Activated CD4-positive, alpha-beta T cell treated with anti-CD3 and anti-CD28 coated beads, Interleukin-2, Interleukin-4, amounts not matched to agents 100 ng/mL and 50 ng/mL, durations not matched to agents 16 hours and 8 hours (primary cell): ENCODE data around the gene MOGAT2.

Experiments used
- DNase-seq: peaks from one replicate; pipeline ENCODE4 v3.0.0-alpha.2; 2020; ENCODE audit warnings: low spot score

Gene MOGAT2

DNA sequence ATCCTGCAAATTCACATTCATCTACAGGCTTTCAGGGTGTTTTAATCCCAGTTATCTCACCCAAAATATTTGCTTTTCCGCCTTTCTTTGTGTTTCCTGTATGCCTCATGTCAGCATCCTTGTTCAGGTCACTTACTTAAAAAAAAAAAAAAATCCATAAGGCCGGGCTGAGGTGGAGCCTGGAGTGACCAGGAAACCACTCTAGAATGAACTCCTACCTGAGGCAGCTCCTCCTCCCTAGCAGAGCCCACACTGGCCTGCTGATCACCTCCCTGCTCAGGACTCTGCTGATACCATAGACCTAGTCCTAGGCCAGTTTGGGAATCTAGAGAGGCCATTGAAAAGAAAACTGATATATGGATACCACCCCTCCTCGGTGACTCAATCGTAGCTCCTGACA, 42.2 kb downstream of the MOGAT2 start:
- no peak for DNase-seq

DNA sequence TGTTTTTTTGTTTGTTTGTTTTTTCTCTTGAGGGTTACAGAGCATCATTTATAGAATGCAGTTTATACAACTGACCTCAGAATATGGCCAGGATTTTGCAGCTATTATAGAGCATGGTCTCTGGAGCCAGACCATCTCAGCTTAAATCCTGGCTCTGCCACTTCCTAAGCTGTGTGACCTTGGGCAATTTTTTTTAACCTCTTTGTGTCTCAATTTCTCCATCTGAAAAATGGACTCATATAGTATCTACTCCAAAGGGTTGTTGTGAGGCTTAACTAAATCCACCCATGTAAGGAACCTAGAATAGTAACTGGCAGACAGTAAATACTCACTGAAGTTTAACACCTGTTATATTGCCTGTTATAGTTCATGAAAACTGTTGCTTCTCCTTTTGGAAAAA, 42.6 kb downstream of the MOGAT2 start:
- no peak for DNase-seq

DNA sequence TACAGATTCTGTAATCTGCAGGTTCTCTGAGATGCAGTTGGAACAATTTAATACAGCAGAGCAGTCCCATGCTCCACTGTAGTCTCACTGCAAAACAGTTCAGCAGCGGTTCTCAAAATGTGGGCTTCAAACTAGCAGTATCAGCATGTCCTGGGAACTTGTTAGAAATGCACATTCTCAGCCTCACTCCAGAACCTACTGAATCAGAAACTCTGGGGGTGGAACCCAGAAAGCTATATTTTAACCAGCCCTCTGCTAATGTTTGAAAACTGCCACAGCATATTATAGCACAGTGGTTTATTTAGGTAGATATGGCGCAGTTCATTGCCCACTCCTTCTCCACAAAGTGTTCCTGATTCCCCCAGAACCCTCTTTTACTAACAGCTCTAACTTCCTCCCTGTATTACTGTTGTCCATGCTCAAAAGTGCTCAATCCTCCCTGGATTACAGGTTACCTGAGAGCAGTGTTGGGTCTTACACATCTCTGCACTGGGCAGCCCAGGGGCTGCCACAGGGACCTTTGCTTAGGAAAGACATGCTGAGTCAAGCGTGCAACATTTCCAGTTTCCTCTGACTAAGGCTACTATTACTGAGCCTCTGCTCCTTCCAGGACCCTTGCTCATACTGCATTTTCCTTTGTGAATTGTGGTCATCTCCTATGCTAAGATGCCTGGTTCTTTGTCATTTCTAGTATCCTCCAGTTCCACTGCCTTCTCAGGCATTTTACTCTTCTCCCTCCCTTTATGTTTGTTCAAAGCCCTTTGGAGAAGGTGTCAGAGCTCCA, 43.3 kb downstream of the MOGAT2 start:
- no peak for DNase-seq

DNA sequence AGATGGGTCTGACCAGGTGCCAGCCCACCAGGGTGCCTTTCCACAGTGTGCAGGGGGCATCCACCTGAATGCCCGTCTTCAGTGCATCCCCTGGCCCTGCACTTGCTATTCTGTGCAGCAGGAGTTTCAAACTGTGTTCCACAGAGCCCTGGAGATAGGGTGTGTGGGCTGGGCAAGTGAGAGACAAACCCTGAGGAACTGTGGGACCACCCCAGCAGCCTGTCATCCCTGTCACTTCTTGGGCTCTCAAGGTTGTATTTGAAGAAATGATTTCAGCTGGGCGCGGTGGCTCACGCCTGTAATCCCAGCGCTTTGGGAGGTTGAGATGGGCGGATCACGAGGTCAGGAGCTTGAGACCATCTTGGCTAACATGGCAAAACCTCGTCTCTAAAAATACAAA, 44.5 kb downstream of the MOGAT2 start:
- no peak for DNase-seq

DNA sequence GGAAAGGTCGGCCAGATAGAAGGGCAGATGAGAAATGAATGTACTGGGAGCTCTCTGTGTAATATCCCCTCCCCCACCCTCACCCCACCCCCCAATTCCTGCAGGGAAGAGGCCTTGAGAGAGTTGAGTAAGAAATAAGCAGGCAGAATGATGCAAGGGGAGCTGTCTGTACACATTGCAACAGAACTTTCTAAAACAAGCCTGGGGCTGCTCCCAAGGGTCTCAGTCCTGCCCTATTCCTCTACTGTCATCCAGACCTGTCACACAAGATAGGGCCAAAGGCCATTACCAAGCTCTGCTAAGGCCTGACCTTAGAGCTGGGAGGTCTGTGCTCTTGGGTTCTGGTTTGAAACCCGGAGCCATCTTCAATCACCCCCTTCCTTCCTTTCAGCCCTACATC, 45.2 kb downstream of the MOGAT2 start:
- no peak for DNase-seq

DNA sequence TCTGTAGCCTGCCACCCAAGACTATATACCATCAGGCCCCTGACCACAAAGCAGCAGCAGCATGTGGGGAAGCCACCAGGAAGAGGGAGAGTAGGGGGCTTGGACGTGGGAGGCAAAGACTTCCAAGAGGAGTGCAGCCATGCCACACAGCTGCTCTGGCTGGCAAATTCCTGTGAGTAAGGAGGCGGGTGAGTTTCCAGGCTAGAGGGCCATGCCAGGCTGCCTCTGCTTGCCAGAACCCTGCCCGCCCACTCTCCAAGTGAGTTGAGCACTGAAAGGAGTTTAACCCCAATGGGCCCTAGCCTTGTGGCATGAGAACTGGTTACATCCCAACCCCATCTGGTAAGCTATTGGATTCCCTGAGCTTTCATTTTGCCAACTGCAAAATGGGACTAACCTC, 46.2 kb downstream of the MOGAT2 start:
- DNase-seq = no peak

DNA sequence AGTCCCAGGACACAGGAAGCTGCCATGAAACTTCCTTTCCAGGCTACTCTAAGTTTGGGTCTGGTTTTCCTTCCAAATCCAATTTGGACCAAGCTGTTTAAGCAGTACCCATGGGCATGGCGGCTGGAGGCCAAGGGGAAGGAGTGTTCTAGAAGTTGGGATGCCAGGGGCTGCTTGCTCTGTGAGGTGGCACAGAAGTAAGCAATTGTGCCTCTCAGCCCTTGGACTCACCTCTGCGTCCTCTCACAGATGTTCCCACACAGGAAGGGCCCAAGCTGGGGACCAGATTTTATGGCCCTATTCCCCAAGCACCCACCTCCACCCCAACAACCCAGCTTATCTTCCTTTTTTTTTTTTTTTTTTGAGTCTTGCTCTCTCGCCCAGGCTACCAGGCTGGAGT, 47.5 kb downstream of the MOGAT2 start:
- DNase-seq = no peak

DNA sequence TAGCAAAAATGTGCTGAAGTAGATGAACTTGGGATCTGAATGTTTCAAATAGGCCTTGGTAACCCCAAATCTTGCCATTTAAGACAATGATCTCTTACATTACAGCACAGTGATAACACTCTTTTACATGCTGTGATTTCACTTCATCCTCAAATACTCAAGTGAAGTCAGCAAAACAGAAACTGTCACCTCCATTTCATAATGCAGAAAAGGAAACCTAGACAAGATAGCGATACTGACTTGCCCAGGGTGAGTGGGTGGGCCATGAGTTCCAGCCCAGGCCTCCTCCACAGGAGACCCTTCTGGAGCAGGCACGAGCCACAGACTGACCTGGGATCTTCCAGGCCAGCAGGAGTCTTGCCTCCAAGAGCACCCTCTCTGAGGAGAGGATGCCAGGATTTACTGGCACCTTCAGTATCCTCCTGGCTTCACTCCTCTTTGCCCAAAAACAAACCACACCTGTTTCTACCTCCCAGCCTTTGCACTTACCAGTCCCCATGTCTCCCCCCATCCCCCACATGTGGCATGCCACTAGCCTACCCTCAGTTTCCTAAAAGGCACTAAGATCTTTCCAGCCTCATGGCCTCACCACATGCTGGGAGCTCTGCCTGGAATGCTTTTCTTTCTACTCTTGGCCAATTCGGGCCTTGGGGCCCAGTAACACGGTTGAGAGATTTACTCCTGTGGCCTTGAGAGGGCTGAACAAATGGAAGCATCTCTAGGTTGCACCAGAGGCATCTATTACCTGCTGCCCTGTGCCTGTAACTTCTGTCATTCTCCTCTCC, 49.0 kb downstream of the MOGAT2 start:
- peak; percentile 21 for DNase-seq

DNA sequence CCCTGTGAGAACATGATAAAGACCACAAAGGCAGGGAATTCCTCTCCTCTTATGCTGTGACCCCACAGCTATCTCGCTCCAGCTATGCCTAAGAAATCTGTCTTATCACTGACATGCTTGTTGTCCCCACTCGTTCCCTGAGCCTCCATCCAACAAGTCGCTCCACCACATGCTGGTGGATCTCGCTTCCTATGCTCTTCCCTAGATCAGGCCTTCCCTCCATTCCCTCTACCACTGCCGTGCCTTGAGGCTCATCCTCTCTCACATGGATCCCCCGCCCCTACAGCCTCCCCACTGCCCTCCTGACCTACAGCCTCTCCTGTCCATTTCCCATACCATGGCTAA, 49.6 kb downstream of the MOGAT2 start:
- no peak for DNase-seq

DNA sequence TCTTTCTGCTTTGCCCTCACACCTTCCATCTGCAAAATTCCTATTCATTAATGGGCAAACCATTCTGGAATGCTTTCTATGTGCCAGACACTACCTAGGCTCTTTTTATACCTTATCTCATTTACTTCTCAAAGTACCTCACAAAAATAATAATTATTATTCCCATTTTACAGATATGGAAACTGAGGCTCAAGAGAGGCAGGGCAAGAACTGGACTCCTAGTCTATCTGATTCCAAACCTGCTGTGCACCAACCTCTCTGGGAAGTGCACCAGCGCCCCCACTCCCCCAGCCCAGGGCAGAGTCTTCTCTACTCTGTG, 50.1 kb downstream of the MOGAT2 start:
- DNase-seq = no peak

DNA sequence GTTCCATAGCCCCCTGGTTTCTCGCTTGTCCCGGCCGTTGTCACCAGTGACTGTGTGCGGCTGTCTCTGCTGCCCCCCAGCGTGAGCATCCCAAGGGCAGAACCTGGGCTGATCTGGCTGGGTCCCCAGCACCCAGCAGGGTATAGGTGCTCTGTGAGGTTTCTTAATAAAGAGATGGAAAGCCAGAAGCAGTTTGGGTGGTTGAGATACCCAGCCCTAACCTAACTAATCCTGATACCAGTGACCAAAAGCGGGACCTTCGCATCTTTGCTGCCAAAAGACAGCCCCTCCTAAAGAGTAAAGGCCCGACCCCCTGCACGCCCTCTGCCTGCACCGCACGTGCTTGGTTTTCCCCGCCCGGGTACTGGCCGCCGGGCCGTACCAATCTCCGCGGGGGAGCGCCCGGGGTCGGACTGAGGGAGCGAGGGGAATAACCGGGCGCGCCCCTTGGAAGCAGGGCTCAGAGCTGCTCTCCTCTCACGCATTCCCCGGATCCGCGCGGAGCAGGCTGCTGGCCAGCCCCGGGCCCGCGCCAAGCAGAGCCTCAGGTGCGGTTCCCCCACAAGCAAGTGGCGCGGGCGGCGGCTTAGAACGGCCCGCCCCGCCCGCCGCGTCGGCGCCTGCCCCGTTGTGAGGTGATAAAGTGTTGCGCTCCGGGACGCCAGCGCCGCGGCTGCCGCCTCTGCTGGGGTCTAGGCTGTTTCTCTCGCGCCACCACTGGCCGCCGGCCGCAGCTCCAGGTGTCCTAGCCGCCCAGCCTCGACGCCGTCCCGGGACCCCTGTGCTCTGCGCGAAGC, 50.7 kb downstream of the MOGAT2 start, which contains the start of gene DGAT2:
Gene DGAT2 (plus strand): TSS at position 667 of the 797 bp plus-strand sequence. CDS start 214 bp downstream, outside the sequence.
- peak; percentile 71 for DNase-seq

DNA sequence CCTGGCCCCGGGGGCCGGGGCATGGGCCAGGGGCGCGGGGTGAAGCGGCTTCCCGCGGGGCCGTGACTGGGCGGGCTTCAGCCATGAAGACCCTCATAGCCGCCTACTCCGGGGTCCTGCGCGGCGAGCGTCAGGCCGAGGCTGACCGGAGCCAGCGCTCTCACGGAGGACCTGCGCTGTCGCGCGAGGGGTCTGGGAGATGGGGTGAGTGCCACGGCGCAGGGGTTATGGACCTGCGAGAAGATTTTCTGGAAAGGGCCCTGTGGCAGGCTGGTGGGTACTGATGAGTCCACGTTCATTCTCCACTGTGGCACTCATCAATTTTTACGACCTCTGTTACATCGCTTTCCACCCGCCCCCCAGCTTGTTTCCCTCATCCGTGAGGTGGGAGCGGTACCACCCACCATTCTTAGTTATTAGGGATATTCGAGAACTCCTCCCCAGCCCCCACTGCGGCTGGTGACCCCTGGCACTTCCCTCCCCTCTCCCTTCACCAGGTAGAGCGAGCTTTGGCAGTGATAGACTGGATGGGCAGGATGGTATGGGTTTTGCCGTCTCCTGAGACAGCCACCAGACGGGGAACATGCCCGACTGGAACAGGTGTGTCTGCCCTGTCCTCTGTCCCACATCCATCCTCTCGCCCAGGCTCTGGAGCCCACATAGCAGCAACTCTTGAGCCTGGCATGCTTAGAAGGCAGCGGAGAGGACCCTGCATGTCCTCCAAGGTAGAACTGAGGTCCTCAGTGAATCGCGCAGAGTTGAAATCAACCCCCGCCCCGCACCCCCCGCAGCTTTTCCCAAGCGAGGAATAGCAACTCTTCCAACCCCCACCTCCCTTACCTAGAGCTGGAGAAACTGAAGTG, 51.5 kb downstream of the MOGAT2 start:
- no peak for DNase-seq

DNA sequence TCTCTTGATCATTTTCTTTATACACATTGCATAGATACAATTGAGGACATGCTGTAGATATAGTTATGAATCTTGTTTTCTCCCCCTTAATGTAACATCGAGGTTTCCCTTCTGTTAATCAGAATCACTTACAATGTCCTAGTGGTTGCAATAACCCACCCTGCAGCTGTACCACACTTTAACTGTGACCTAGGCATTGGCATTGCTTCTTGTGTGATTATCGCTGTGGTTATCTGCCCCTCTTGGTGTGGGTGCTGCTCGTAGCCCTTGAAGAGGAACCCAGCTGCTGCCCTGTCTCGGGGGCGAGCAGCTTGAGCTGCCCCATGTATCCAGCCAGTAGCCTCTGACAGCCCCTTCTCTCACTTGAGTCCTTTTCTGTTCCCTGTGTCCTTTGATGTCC, 52.5 kb downstream of the MOGAT2 start:
- no peak for DNase-seq

DNA sequence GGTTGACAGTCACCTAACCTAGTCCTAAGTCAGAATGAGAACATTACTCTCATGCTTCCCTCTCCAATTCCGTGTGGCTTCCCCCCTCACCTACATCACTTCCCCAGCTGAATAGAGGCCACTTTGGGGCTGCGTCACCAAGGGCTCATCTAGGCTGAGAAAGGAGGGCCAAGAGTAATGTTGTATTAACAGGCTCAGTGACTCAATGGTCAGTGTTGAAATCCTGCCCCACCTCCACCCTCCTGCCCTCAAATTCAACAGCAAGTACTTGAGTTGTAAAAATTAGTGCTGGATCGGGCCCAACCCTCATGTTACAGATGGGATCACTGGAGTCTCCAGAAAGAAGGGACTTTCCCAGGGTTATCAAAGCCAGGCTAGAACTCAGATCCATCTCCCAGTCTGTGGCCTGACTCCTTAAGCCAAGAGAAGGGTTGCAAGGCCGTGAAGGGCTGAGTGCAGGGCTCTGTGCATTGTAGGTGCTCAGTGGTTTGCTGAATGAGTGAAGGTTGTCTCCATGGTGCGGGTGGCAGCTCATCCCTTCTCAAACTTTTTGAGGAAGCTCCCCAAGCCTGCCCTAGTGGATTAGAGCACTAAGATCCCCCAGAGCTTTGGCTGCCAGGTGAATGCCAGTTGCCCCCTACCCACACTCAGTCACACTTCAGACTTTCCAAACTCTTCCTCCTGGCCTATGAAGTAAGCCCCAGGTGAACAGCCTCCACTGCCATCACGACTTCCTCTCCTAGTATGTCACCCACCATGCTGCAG, 54.2 kb downstream of the MOGAT2 start:
- no peak for DNase-seq

DNA sequence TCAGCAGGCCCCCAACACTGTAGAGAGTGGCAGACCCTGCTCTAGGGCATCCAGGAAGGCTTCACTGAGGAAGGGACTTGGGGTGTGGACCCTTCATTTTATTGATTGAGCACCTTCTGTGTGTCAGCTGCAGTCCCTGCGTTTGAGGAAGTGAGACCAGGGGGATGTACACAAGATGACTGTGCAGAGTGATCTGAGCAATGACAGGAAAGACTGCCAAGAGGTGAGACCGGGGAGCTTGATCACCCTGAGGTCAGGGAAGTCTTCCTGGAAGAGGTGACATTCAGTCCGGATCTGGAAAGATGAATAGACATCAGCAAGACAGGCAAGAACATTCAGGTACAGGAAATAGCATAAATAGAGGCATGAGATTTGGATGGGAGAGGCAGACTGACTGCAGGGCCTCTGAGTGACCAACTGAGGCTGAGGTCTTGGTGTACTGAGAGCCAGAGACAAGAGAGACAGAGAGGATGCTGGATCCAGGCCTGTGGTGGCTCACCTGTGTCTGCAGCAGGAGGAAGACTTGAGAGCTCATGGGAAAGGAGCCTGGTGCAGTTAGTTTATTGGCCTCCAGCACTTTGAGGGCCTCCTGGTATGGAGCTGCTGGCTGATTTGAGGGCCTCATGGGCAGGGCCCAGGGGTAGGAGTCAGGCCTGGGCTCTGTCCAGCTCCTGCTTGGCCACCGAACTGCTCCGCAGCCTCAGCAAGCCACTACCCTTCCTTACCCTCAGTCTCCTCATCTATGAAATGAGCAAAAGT, 56.1 kb downstream of the MOGAT2 start:
- DNase-seq = peak; percentile 76

DNA sequence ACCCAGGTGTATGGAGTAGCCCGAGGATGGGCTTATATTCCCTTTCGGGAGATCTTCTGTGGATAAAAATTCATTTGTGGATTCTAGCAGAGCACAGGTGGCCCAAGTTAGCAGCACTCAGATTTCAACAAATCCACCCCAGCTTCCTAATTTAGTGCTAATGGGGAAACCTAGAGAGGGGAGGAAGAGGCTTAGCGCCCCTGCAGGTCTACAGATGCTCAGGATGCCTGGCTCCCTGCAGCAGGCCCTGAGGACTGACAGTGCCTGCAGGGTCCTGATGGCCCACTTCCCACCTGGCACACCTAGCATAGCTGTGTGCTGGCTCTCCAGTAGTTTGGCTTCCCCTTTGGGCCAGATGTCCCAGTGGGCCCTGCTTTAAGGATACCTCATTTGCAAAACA, 57.4 kb downstream of the MOGAT2 start:
- no peak for DNase-seq

DNA sequence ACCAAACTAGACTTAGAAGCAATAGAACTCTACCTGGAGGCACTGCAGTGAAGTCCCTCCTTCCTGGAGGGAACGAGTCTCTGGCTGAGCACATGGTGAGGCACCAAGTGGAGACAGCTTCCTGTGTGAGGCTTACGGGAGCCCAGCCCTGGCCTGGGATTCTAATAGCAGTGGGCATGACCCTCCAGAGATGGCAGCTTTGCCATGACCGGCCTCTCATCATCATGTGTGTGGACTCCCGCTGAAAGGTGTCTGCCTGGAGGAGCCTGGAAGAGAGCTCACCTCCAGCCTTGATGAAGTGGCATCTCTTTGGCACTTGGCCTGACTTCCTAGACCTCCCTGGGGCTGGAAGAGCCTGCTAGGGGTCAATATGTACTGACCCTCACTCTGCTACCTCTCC, 58.9 kb downstream of the MOGAT2 start:
- no peak for DNase-seq

DNA sequence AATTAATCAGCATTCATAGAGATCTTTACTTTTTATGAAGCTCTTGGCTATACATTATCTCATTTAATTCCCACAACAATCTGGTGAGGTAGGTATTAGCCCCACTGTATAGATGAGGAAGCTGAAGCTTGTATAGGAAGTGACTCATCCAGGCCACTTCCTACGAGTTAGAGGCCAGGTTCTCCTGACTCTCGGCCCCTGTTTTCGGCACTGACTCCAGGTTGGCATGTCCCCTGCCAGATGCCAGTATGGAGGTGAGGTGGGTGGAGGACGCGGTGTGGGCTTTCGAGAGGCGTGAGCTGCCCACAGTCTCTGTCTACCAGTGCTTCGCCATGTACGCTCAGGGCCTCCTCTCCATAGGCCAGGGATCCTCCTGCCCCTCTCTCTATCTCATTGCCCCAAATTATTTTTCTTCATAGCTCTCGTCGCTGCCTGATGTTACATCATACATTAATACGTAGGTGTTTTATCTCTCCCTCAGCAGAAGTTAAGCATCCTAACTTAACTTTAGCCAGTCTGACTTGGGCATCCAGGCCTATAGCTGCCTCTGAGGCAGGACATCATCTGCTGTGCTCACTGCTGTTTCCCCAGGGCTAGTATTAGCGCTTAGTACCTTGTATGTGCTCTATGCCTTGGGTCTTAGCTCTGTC, 59.9 kb downstream of the MOGAT2 start:
- DNase-seq = peak; percentile 32

DNA sequence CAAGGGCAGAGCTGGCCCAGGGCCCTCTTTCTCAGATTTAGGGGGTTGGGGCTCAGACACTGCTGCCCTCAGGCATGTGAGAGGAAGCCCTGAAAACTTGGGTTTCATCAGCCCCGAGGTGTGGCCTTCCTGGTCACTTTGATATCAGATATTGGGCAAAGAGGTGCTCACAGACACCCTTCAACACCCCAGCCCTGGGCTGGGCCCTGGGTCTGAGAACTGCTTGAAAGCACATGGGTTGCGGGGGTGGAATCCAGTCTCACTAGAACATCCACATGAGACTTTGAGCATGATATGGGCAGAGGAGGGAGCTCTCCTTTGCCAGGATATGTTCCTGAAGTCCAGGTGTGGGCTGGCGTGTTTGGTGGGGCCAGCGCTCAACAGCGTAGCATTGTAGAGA, 61.3 kb downstream of the MOGAT2 start:
- DNase-seq = no peak

DNA sequence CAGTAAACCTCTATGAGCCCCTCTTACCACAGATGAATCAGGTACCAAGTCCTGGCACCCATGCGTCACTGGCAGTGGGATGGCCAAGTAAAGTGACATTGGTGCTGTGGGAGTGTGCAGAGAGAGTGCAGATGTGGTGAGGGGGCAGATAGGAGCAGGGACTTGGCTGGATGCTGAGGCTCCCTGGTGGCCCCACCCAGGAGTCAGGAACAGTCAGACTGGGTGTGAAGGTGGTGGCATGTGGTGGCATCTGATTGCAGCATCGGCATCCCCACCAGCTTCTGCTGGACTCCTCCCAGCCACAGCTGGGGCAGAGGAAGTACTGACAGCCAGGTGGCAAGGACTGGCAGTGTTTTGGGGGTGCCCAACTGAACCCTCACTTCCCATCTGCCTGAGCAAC, 62.3 kb downstream of the MOGAT2 start:
- no peak for DNase-seq
